Measurements from ENCODE around the gene BIRC7.
"Not testable (repeated sequence)": the region's sequence is repeated elsewhere in the genome, so short reads cannot be mapped to it uniquely, and the experiment has no call there.

Gene BIRC7

GRCh38 chr20:63208346-63208909, 27.3 kb upstream of the BIRC7 start:
- no peak for DNase-seq

GRCh38 chr20:63210011-63210605, 25.6 kb upstream of the BIRC7 start:
- no peak for DNase-seq

GRCh38 chr20:63212393-63212730, 23.3 kb upstream of the BIRC7 start:
- no peak for DNase-seq

GRCh38 chr20:63212792-63213191, 22.9 kb upstream of the BIRC7 start:
- DNase-seq, result no peak

- DNase-seq, result no peak
These were observed 21.2 kb upstream of the BIRC7 start for GRCh38 chr20:63214514-63214913.

GRCh38 chr20:63215101-63216040, 20.3 kb upstream of the BIRC7 start:
- DNase-seq, result peak in 1 of 2 donors; percentile 20

- peak; percentile 96 to 97 for DNase-seq
These were observed 19.5 kb upstream of the BIRC7 start, which contains the start of gene YTHDF1 for GRCh38 chr20:63216041-63216848. Gene YTHDF1 (minus strand): TSS chr20:63216131. CDS start chr20:63215892, 239 bp downstream.

- DNase-seq, result no peak
These were observed 18.7 kb upstream of the BIRC7 start for GRCh38 chr20:63216849-63217471.

GRCh38 chr20:63217706-63218105, 18.0 kb upstream of the BIRC7 start:
- DNase-seq, result no peak

GRCh38 chr20:63218701-63219446, 16.8 kb upstream of the BIRC7 start:
- no peak for DNase-seq

- no peak for DNase-seq
These were observed 16.3 kb upstream of the BIRC7 start for GRCh38 chr20:63219447-63219821.

GRCh38 chr20:63219866-63220521, 15.7 kb upstream of the BIRC7 start:
- no peak for DNase-seq

GRCh38 chr20:63220696-63221399, 14.9 kb upstream of the BIRC7 start:
- DNase-seq, result no peak

- not testable (repeated sequence) for DNase-seq
These were observed 14.2 kb upstream of the BIRC7 start for GRCh38 chr20:63221400-63222053.

- no peak for DNase-seq
These were observed 13.2 kb upstream of the BIRC7 start for GRCh38 chr20:63222541-63222940.

GRCh38 chr20:63223121-63223825, 12.4 kb upstream of the BIRC7 start:
- peak; percentile 31 to 50 for DNase-seq

- no peak for DNase-seq
These were observed 11.9 kb upstream of the BIRC7 start for GRCh38 chr20:63223826-63224207.

GRCh38 chr20:63224412-63225081, 11.2 kb upstream of the BIRC7 start:
- DNase-seq, result no peak

- no peak for DNase-seq
These were observed 10.6 kb upstream of the BIRC7 start for GRCh38 chr20:63225082-63225454.

Data from CD4-positive, alpha-beta T cell treated with Interleukin-1 beta for 1 hour (primary cell).